Neuronal stem cell (in vitro differentiated cells): ENCODE data around the gene CSMD2.

Experiments
- DNase-seq: peaks from one replicate; pipeline ENCODE4 v3.0.0-alpha.2; 2013; ENCODE audit warnings: low spot score
- H2AFZ ChIP-seq: one replicate; pipeline ENCODE4 v1.6.1; 2013; ENCODE audit warnings: mild to moderate bottlenecking, low read length, inconsistent platforms
- H2AK5ac ChIP-seq: 2 replicates; pipeline ENCODE4 v1.6.1; 2013; ENCODE audit warnings: low read depth, mild to moderate bottlenecking, inconsistent platforms, low read length, moderate library complexity, mixed read lengths
- H2BK120ac ChIP-seq: 2 replicates; pipeline ENCODE4 v1.6.1; 2013; ENCODE audit warnings: low read depth, mild to moderate bottlenecking, inconsistent platforms, low read length, moderate library complexity, mixed read lengths
- H2BK12ac ChIP-seq: one replicate; pipeline ENCODE4 v1.6.1; 2013; ENCODE audit warnings: low read length, inconsistent platforms
- H2BK15ac ChIP-seq: 2 replicates; pipeline ENCODE4 v1.6.1; 2013; ENCODE audit warnings: mild to moderate bottlenecking, low read length, inconsistent platforms, mixed read lengths
- H2BK5ac ChIP-seq: one replicate; pipeline ENCODE4 v1.6.1; 2013; ENCODE audit warnings: inconsistent platforms, mild to moderate bottlenecking, low read length, moderate library complexity
- H3K14ac ChIP-seq: one replicate; pipeline ENCODE4 v1.6.1; 2013; ENCODE audit warnings: low read length, inconsistent platforms
- H3K18ac ChIP-seq: 2 replicates; pipeline ENCODE4 v1.6.1; 2013; ENCODE audit warnings: low read length, inconsistent platforms
- H3K23ac ChIP-seq: 2 replicates; pipeline ENCODE4 v1.6.1; 2013; ENCODE audit warnings: low read depth, mild to moderate bottlenecking, mixed read lengths, low read length, inconsistent platforms; ENCODE audit not compliant: poor library complexity
- H3K27ac ChIP-seq: replicated peaks from 3 replicates; pipeline ENCODE4 v1.5.1; 2013; ENCODE audit warnings: low read length, inconsistent platforms
- H3K27me3 ChIP-seq, 3 experiments: 2 replicates each; pipeline ENCODE4 v1.6.1; 2013; ENCODE audit warnings: low read length in 3 of 3, mild to moderate bottlenecking in 2 of 3, inconsistent platforms in 1 of 3, low read depth in 1 of 3, mixed read lengths in 1 of 3, moderate library complexity in 1 of 3; ENCODE audit not compliant: control insufficient read depth in 3 of 3, insufficient read depth in 3 of 3
- H3K36me3 ChIP-seq, 2 donors: replicated peaks in 1 of 2; 2 replicates each; pipeline ENCODE4 v1.6.1; 2013; ENCODE audit warnings: low read length in 2 of 2; ENCODE audit not compliant: control insufficient read depth in 2 of 2, insufficient read depth in 2 of 2
- H3K4ac ChIP-seq: 2 replicates; pipeline ENCODE4 v1.6.1; 2013; ENCODE audit warnings: inconsistent platforms, mild to moderate bottlenecking, low read length, moderate library complexity
- H3K4me1 ChIP-seq, 2 donors: 1 replicate in 1 of 2; 2 replicates in 1 of 2; pipeline ENCODE4 v1.6.1; 2013; ENCODE audit warnings: low read length in 2 of 2, low read depth in 1 of 2; ENCODE audit not compliant: control insufficient read depth in 2 of 2, insufficient read depth in 1 of 2
- H3K4me2 ChIP-seq: one replicate; pipeline ENCODE4 v1.6.1; 2013; ENCODE audit warnings: mild to moderate bottlenecking, low read length, inconsistent platforms; ENCODE audit not compliant: insufficient read depth, poor library complexity, severe bottlenecking
- H3K4me3 ChIP-seq, 2 donors: 2 replicates each; pipeline ENCODE4 v1.5.1; 2013; ENCODE audit warnings: low read length in 2 of 2, mild to moderate bottlenecking in 2 of 2, inconsistent platforms in 1 of 2, moderate library complexity in 1 of 2
- H3K79me1 ChIP-seq: one replicate; pipeline ENCODE4 v1.6.1; 2013; ENCODE audit warnings: low read depth, mild to moderate bottlenecking, inconsistent platforms, low read length, moderate library complexity
- H3K9ac ChIP-seq: one replicate; pipeline ENCODE4 v1.6.1; 2013; ENCODE audit warnings: mild to moderate bottlenecking, low read depth, low read length, inconsistent platforms; ENCODE audit not compliant: poor library complexity
- H3K9me3 ChIP-seq, 2 donors: replicated peaks in 1 of 2; 2 replicates each; pipeline versions ENCODE3 to v1.6.1; 2013; ENCODE audit warnings: low read length in 2 of 2, mild to moderate bottlenecking in 2 of 2, inconsistent platforms in 1 of 2, low read depth in 1 of 2, mixed read lengths in 1 of 2, moderate library complexity in 1 of 2; ENCODE audit not compliant: control insufficient read depth in 2 of 2, insufficient read depth in 1 of 2
- H4K8ac ChIP-seq: one replicate; pipeline ENCODE4 v1.6.1; 2013; ENCODE audit warnings: low read depth, mild to moderate bottlenecking, inconsistent platforms, low read length, moderate library complexity
- H4K91ac ChIP-seq: one replicate; pipeline ENCODE4 v1.6.1; 2013; ENCODE audit warnings: low read length, low read depth, mild to moderate bottlenecking, inconsistent platforms; ENCODE audit not compliant: poor library complexity
- WGBS, 2 donors: extraction: QIAGEN DNeasy Blood & Tissue Kit; methylation state at CpG; one replicate each; pipeline ENCODE4 v1.1.7; 2013; ENCODE audit warnings: missing lambda C conversion rate in 2 of 2, mixed read lengths in 1 of 2; ENCODE audit not compliant: insufficient read length in 2 of 2, insufficient replicate concordance in 1 of 2; ENCODE audit errors: extremely low coverage in 2 of 2; 5-methylcytosine and 5-hydroxymethylcytosine counted together

The CSMD2 gene

GRCh38 chr1:33655496-33655895, 509.5 kb downstream of the CSMD2 start:
- H2AFZ ChIP-seq, result no peak overlapping the region
- peaks cover 0 to 5% (median 0%) of the 10 kb centered on the region in 3 experiments for H3K27me3 ChIP-seq
- WGBS, 2 donors, result no CpG with 5 or more reads among the region's 7 CpGs
- no peak overlapping the region for H2BK120ac ChIP-seq
- DNase-seq, result no peak
- H3K9me3 ChIP-seq, result no peaks in the 10 kb centered on the region
- H3K79me1 ChIP-seq, result no peaks in the 10 kb centered on the region
- H3K14ac ChIP-seq, result no peak overlapping the region
- no peak overlapping the region for H3K23ac ChIP-seq
- H3K36me3 ChIP-seq, result no peaks in the 10 kb centered on the region
- H2AK5ac ChIP-seq, result no peak overlapping the region
- H3K4me2 ChIP-seq, result no peak overlapping the region
- H3K9ac ChIP-seq, result no peak overlapping the region
- no peak overlapping the region for H2BK5ac ChIP-seq
- no peak overlapping the region for H4K91ac ChIP-seq
- H2BK15ac ChIP-seq, result no peak overlapping the region
- no peaks in the 10 kb centered on the region for H3K4me1 ChIP-seq
- no peak overlapping the region for H3K4me3 ChIP-seq
- H2BK12ac ChIP-seq, result no peak overlapping the region
- no peak overlapping the region for H3K4ac ChIP-seq
- H3K18ac ChIP-seq, result no peak overlapping the region
- H4K8ac ChIP-seq, result no peak overlapping the region
- H3K27ac ChIP-seq, result no peak overlapping the region

GRCh38 chr1:33654267-33654834, 510.7 kb downstream of the CSMD2 start:
- Histone ChIP-seq H2AFZ (no peak overlapping the region), H2BK120ac (no peak overlapping the region), H2BK15ac (no peak overlapping the region), H3K4me2 (no peak overlapping the region), H2AK5ac (no peak overlapping the region), H2BK12ac (no peak overlapping the region), H3K27ac (no peak overlapping the region), H2BK5ac (no peak overlapping the region), H4K91ac (no peak overlapping the region), H3K9me3 (no peaks in the 10 kb centered on the region), H3K36me3 (no peaks in the 10 kb centered on the region), H4K8ac (no peak overlapping the region), H3K9ac (no peak overlapping the region), H3K27me3 (peaks cover 0 to 5% (median 0%) of the 10 kb centered on the region in 3 experiments), H3K18ac (no peak overlapping the region), H3K4me1 (no peaks in the 10 kb centered on the region), H3K4ac (no peak overlapping the region), H3K23ac (no peak overlapping the region), H3K4me3 (no peak overlapping the region), H3K14ac (no peak overlapping the region), H3K79me1 (no peaks in the 10 kb centered on the region)
- no peak for DNase-seq
- WGBS, 2 donors, result no CpG with 5 or more reads among the region's 7 CpGs

GRCh38 chr1:33653226-33653625, 511.8 kb downstream of the CSMD2 start:
- WGBS, 2 donors, result no CpG with 5 or more reads among the region's 12 CpGs
- Histone ChIP-seq H3K4ac (no peak overlapping the region), H2BK15ac (no peak overlapping the region), H3K79me1 (no peaks in the 10 kb centered on the region), H3K9ac (no peak overlapping the region), H4K91ac (no peak overlapping the region), H4K8ac (no peak overlapping the region), H2BK5ac (no peak overlapping the region), H2AFZ (no peak overlapping the region), H3K36me3 (no peaks in the 10 kb centered on the region), H3K4me3 (no peak overlapping the region), H3K4me1 (no peaks in the 10 kb centered on the region), H3K9me3 (no peaks in the 10 kb centered on the region), H3K18ac (no peak overlapping the region), H2BK120ac (no peak overlapping the region), H3K14ac (no peak overlapping the region), H3K4me2 (no peak overlapping the region), H3K27me3 (peaks cover 0 to 8% (median 0%) of the 10 kb centered on the region in 3 experiments), H3K23ac (no peak overlapping the region), H2BK12ac (no peak overlapping the region), H2AK5ac (no peak overlapping the region), H3K27ac (no peak overlapping the region)
- no peak for DNase-seq

GRCh38 chr1:33650708-33651107, 514.3 kb downstream of the CSMD2 start:
- H3K9ac ChIP-seq, result no peak overlapping the region
- WGBS, 2 donors, result no CpG with 5 or more reads among the region's 3 CpGs
- H2AFZ ChIP-seq, result no peak overlapping the region
- no peak overlapping the region for H3K14ac ChIP-seq
- H4K91ac ChIP-seq, result no peak overlapping the region
- H4K8ac ChIP-seq, result no peak overlapping the region
- H3K9me3 ChIP-seq, result no peaks in the 10 kb centered on the region
- H3K27ac ChIP-seq, result no peak overlapping the region
- H2BK15ac ChIP-seq, result no peak overlapping the region
- no peak overlapping the region for H3K18ac ChIP-seq
- no peak overlapping the region for H3K4me3 ChIP-seq
- H3K4me2 ChIP-seq, result no peak overlapping the region
- H3K27me3 ChIP-seq, result peaks cover 0 to 9% (median 0%) of the 10 kb centered on the region in 3 experiments
- no peak overlapping the region for H2AK5ac ChIP-seq
- no peak overlapping the region for H2BK120ac ChIP-seq
- H3K79me1 ChIP-seq, result no peaks in the 10 kb centered on the region
- H3K23ac ChIP-seq, result no peak overlapping the region
- no peak overlapping the region for H2BK12ac ChIP-seq
- no peaks in the 10 kb centered on the region for H3K4me1 ChIP-seq
- H2BK5ac ChIP-seq, result no peak overlapping the region
- no peaks in the 10 kb centered on the region for H3K36me3 ChIP-seq
- no peak overlapping the region for H3K4ac ChIP-seq
- DNase-seq, result no peak
